HepG2 (cell line): ENCODE measurements around the gene NPIPB6. TPM values are rescaled to one million over a fixed set of nuclear protein-coding genes. Genes with fewer than 3 reads are reported as not detected.
A peak's percentile ranks its signal among the peaks of the same experiment; 100 is the strongest.

Source experiments
- ARNT ChIP-seq: fragments of 450-650 bp; IDR thresholded peaks from 2 replicates; pipeline ENCODE4 v1.6.1; 2017
- BHLHE40 ChIP-seq: IDR thresholded peaks from 2 replicates; pipeline ENCODE4 v1.6.1; 2011; ENCODE audit warnings: low read length, improper control_type of control experiment
- CBX2 ChIP-seq, 2 experiments: fragments of 200-600 bp in 1 of 2; sonication (generic); formaldehyde crosslinking in 1 of 2; IDR thresholded peaks; 2 replicates each; pipeline versions ENCODE4 v1.7.0 to v1.8.1; 2018 to 2022; ENCODE audit warnings: low read depth in 2 of 2, low read length in 1 of 2, mild to moderate bottlenecking in 1 of 2, missing genetic modification reagents in 1 of 2
- CENPBD1 ChIP-seq: sonication (generic); formaldehyde crosslinking; IDR thresholded peaks from 2 replicates; pipeline ENCODE4 v1.8.0; 2022; ENCODE audit warnings: missing genetic modification reagents, low read depth, mild to moderate bottlenecking, borderline replicate concordance
- CENPX ChIP-seq: sonication (generic); formaldehyde crosslinking; IDR thresholded peaks from 2 replicates; pipeline ENCODE4 v1.9.0; 2021; ENCODE audit warnings: mild to moderate bottlenecking, missing genetic modification reagents, moderate library complexity
- E2F2 ChIP-seq: sonication (generic); formaldehyde crosslinking; IDR thresholded peaks from 2 replicates; pipeline ENCODE4 v1.4.0; 2020; ENCODE audit warnings: missing genetic modification reagents, borderline replicate concordance
- ETS1 ChIP-seq: sonication (generic); formaldehyde crosslinking; IDR thresholded peaks from 2 replicates; pipeline ENCODE4 v1.4.0; 2020; ENCODE audit warnings: missing genetic modification reagents
- FOXM1 ChIP-seq: sonication (generic); formaldehyde crosslinking; IDR thresholded peaks from 2 replicates; pipeline ENCODE4 v1.5.0; 2020; ENCODE audit warnings: missing genetic modification reagents
- GFI1 ChIP-seq: sonication (generic); formaldehyde crosslinking; IDR thresholded peaks from 2 replicates; pipeline ENCODE4 v1.5.0; 2020; ENCODE audit warnings: missing genetic modification reagents, mild to moderate bottlenecking, borderline replicate concordance
- GLI4 ChIP-seq: sonication (generic); formaldehyde crosslinking; IDR thresholded peaks from 2 replicates; pipeline ENCODE4 v1.5.1; 2020; ENCODE audit warnings: missing genetic modification reagents, mild to moderate bottlenecking, moderate library complexity, borderline replicate concordance
- HDAC1 ChIP-seq: sonication (generic); formaldehyde crosslinking; IDR thresholded peaks from 2 replicates; pipeline ENCODE4 v1.5.1; 2020; ENCODE audit warnings: mild to moderate bottlenecking, missing genetic modification reagents
- HES4 ChIP-seq: sonication (generic); formaldehyde crosslinking; IDR thresholded peaks from 2 replicates; pipeline ENCODE4 v1.9.0; 2021; ENCODE audit warnings: mild to moderate bottlenecking, missing genetic modification reagents, borderline replicate concordance
- LBX2 ChIP-seq: sonication (generic); formaldehyde crosslinking; IDR thresholded peaks from 2 replicates; pipeline ENCODE4 v1.5.0; 2020; ENCODE audit warnings: missing genetic modification reagents, mild to moderate bottlenecking, borderline replicate concordance
- MIER2 ChIP-seq: IDR thresholded peaks from 2 replicates; pipeline ENCODE4 v1.6.1; 2016; ENCODE audit warnings: missing biosample characterization, missing genetic modification reagents
- MLLT10 ChIP-seq: sonication (generic); formaldehyde crosslinking; IDR thresholded peaks from 2 replicates; pipeline ENCODE4 v1.4.0; 2020; ENCODE audit warnings: missing genetic modification reagents
- MYPOP ChIP-seq: sonication (generic); formaldehyde crosslinking; IDR thresholded peaks from 2 replicates; pipeline ENCODE4 v1.8.1; 2023; ENCODE audit warnings: mild to moderate bottlenecking, moderate library complexity, missing genetic modification reagents
- NKX3-1 ChIP-seq: sonication (generic); formaldehyde crosslinking; IDR thresholded peaks from 2 replicates; pipeline ENCODE4 v1.5.0; 2020; ENCODE audit warnings: missing genetic modification reagents
- SAP130 ChIP-seq: IDR thresholded peaks from 2 replicates; pipeline ENCODE4 v1.6.1; 2016; ENCODE audit warnings: low read depth
- SIX4 ChIP-seq: sonication (generic); formaldehyde crosslinking; IDR thresholded peaks from 2 replicates; pipeline ENCODE4 v1.4.0; 2020; ENCODE audit warnings: missing genetic modification reagents
- ZBTB21 ChIP-seq: sonication (generic); formaldehyde crosslinking; IDR thresholded peaks from 2 replicates; pipeline ENCODE4 v1.4.0; 2020; ENCODE audit warnings: missing genetic modification reagents
- ZC3H13 ChIP-seq: sonication (generic); formaldehyde crosslinking; IDR thresholded peaks from 2 replicates; pipeline ENCODE4 v1.8.1; 2023; ENCODE audit warnings: mild to moderate bottlenecking, missing genetic modification reagents, moderate library complexity
- ZMAT3 ChIP-seq: sonication (generic); formaldehyde crosslinking; conservative IDR thresholded peaks from 2 replicates; pipeline ENCODE4 v1.7.0; 2021; ENCODE audit warnings: missing genetic modification reagents
- ZNF138 ChIP-seq: sonication (generic); formaldehyde crosslinking; IDR thresholded peaks from 2 replicates; pipeline ENCODE4 v1.5.0; 2020; ENCODE audit warnings: mild to moderate bottlenecking, low read depth, missing genetic modification reagents
- ZNF343 ChIP-seq: sonication (generic); formaldehyde crosslinking; IDR thresholded peaks from 2 replicates; pipeline ENCODE4 v1.4.0; 2020; ENCODE audit warnings: mild to moderate bottlenecking, missing genetic modification reagents
- ZNF605 ChIP-seq: sonication (generic); formaldehyde crosslinking; IDR thresholded peaks from 2 replicates; pipeline ENCODE4 v1.8.0; 2022; ENCODE audit warnings: mild to moderate bottlenecking, missing genetic modification reagents
- ZNF644 ChIP-seq: IDR thresholded peaks from 2 replicates; pipeline ENCODE4 v1.6.1; 2016; ENCODE audit warnings: low read depth
- ZNF7 ChIP-seq: IDR thresholded peaks from 2 replicates; pipeline ENCODE4 v1.6.1; 2016; ENCODE audit warnings: missing biosample characterization, missing genetic modification reagents
- ZSCAN9 ChIP-seq: IDR thresholded peaks from 2 replicates; pipeline ENCODE4 v1.6.1; 2016; ENCODE audit warnings: borderline replicate concordance
- polyA plus RNA-seq, 8 experiments: library from polyadenylated mRNA; depleted of rRNA in 3 of 8; stranded (reverse) in 7 of 8; unstranded in 1 of 8; fragments of >200 nt; fragmentation: Illumina TruSeq in 4 of 8; extraction: Trizol in 4 of 8; gene quantifications; 2 replicates each; pipeline versions ENCODE4 v1.2.1 to v1.2.3, GENCODE V29; 2011 to 2016; ENCODE audit warnings: low read depth in 4 of 8, missing spikeins in 1 of 8, mixed read lengths in 1 of 8; ENCODE audit not compliant: insufficient read depth in 1 of 8
- total RNA-seq, 5 experiments: library from RNA; depleted of rRNA; stranded (reverse); fragments of >200 nt; fragmentation: Illumina TruSeq; extraction: Trizol; gene quantifications; 2 replicates each; pipeline ENCODE4 v1.2.3, GENCODE V29; 2016; ENCODE audit warnings: low read depth in 1 of 5

NPIPB6 gene
- total and polyA plus RNA-seq, 2 of the 13 experiments (the other 11 are each of a cell fraction or from before 2014, with no cell fraction given), result 0.25 TPM; not detected in 1

GRCh38 chr16:28324235-28324886 is 38.9 kb downstream of the NPIPB6 start (continued):
- TF ChIP-seq E2F2 (CRISPR knock-in tag) (no peak), ZMAT3 (CRISPR knock-in tag) (no peak), HES4 (CRISPR knock-in tag) (no peak), CENPBD1 (no peak), GFI1 (no peak; the same call in 1 of the 2 replicates), LBX2 (CRISPR knock-in tag) (no peak), SIX4 (CRISPR knock-in tag) (no peak), ZNF138 (CRISPR knock-in tag) (no peak), ZSCAN9 (CRISPR knock-in tag) (no peak), ZBTB21 (CRISPR knock-in tag) (no peak), ETS1 (CRISPR knock-in tag) (no peak), MIER2 (no peak), NKX3-1 (CRISPR knock-in tag) (no peak), ZNF605 (peak; percentile 48; the same call in 1 of the 2 replicates), BHLHE40 (no peak), MLLT10 (no peak), CBX2 (IDR thresholded peaks at IDR 0.05; ENCODE audit: low read depth, low read length) (no peak), CBX2 (CRISPR knock-in tag; IDR thresholded peaks at IDR 0.05; ENCODE audit: low read depth) (no peak), CENPX (CRISPR knock-in tag) (no peak), ARNT (no peak), ZC3H13 (CRISPR knock-in tag) (no peak), FOXM1 (CRISPR knock-in tag) (no peak), GLI4 (CRISPR knock-in tag) (no peak), HDAC1 (CRISPR knock-in tag) (peak; percentile 52; the same call in 1 of the 2 replicates), ZNF644 (CRISPR knock-in tag) (peak; percentile 45; the same call in 1 of the 2 replicates), ZNF343 (CRISPR knock-in tag) (no peak), SAP130 (CRISPR knock-in tag) (peak; percentile 72), ZNF7 (CRISPR knock-in tag) (no peak), MYPOP (CRISPR knock-in tag) (no peak)
